HG02973 (cell line): ENCODE data around the gene CSF3.

ENCODE experiments used
- ATAC-seq: cut with Tn5 transposase; IDR thresholded peaks from one replicate; pipeline ENCODE4 v1.9.1; 2021; ENCODE audit warnings: moderate library complexity; ENCODE audit not compliant: unreplicated experiment

CSF3 gene

GRCh38 chr17:40022961-40023541 is 7.8 kb downstream of the CSF3 start:
- no peak for ATAC-seq

GRCh38 chr17:40023590-40024292 is 8.5 kb downstream of the CSF3 start:
- ATAC-seq = no peak

GRCh38 chr17:40024901-40025300 is 9.7 kb downstream of the CSF3 start:
- no peak for ATAC-seq

GRCh38 chr17:40025559-40025958 is 10.3 kb downstream of the CSF3 start:
- ATAC-seq = no peak

GRCh38 chr17:40025991-40026815 is 11.0 kb downstream of the CSF3 start:
- no peak for ATAC-seq

- no peak for ATAC-seq
These were observed 11.8 kb downstream of the CSF3 start for GRCh38 chr17:40026816-40027613.

- no peak for ATAC-seq
These were observed 12.4 kb downstream of the CSF3 start for GRCh38 chr17:40027614-40028012.

GRCh38 chr17:40028595-40028994 is 13.4 kb downstream of the CSF3 start:
- ATAC-seq = no peak

GRCh38 chr17:40031706-40032105 is 16.5 kb downstream of the CSF3 start:
- no peak for ATAC-seq

- no peak for ATAC-seq
These were observed 17.4 kb downstream of the CSF3 start for GRCh38 chr17:40032322-40033320.

GRCh38 chr17:40033339-40033738 is 18.1 kb downstream of the CSF3 start:
- ATAC-seq = no peak

GRCh38 chr17:40034426-40035161 is 19.4 kb downstream of the CSF3 start:
- ATAC-seq = no peak

GRCh38 chr17:40035162-40035559 is 19.9 kb downstream of the CSF3 start:
- no peak for ATAC-seq

GRCh38 chr17:40038882-40039513 is 23.8 kb downstream of the CSF3 start:
- no peak for ATAC-seq

GRCh38 chr17:40041196-40041595 is 26.0 kb downstream of the CSF3 start:
- no peak for ATAC-seq

- no peak for ATAC-seq
These were observed 41.3 kb downstream of the CSF3 start for GRCh38 chr17:40056379-40057015.

- ATAC-seq = no peak
These were observed 43.0 kb downstream of the CSF3 start for GRCh38 chr17:40058186-40058784.

GRCh38 chr17:40058865-40059264 is 43.6 kb downstream of the CSF3 start:
- ATAC-seq = no peak
